Activated T-helper 9 cell treated with anti-CD3 and anti-CD28 coated beads, Interleukin-2, amount 50 U/mL, for 16 hours (primary cell): ENCODE data around the gene PTPRN2.
"Not testable (repeated sequence)": the region's sequence is repeated elsewhere in the genome, so short reads cannot be mapped to it uniquely, and the experiment has no call there.

ENCODE experiments used
- DNase-seq: peaks from one replicate; pipeline ENCODE4 v3.0.0-alpha.2; 2020; ENCODE audit warnings: low read depth

Gene PTPRN2

DNA sequence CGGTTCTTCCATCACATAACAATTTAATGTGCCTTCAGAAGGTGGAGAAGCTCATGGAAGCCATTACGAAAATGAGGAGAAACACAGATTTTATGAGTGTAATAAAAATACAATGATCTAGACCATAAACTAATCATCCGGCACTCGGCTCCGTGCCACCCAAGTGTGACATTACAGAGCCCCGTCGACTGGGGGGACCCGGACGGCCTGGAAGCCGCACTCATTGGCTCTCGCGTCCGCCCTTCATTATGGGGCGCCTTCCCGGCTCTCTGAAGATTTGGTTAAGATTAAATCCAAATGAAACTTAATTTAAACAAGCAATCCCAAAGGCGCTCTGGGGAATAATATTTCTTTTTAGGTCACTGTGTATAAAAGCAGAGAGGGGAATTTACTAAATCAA is 1008.2 kb downstream of the PTPRN2 start:
- no peak for DNase-seq

DNA sequence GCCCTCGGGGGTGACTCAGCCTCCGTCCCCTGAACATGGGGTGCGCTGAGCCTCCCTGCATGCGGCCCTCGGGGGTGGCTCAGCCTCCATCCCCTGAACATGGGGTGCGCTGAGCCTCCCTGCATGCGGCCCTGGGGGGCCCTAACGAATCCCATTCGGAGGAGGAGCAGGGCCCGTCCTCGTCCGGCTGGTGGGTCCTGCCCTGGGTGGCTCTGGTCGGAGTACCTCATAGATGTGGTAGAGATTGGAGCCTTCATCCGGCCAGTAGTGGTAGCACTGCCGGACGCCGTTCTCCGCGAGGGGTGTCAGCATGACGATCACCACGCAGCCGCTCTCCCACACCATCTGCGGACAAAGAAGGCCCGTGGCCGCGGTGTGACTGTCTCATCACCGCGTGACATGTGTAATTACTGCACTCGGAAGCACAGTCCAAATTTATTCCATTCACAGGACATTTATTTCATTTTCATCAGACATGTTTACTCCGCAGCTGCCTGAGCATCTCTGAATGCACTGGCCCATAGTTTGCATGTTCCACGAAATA is 1009.8 kb downstream of the PTPRN2 start:
- DNase-seq = no peak

DNA sequence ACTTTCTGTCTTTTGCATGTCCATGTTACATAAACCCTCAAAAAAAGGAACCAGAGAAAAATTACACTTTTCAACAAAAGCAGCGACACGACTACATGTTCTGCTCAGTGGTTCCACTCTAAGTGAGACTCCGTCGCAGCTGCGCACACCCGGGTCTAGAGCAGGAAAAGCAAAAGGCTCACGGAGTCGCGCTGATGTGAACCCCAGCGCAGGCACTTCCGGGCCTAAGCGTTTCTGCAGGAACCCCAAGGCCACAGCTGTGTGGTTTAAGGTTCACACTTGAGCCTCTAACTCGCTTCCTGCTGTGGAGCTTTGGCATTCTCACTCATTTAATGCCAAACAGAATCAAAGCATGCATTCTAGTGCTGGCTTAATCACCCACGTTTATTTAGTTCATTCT is 1010.6 kb downstream of the PTPRN2 start:
- DNase-seq = no peak

DNA sequence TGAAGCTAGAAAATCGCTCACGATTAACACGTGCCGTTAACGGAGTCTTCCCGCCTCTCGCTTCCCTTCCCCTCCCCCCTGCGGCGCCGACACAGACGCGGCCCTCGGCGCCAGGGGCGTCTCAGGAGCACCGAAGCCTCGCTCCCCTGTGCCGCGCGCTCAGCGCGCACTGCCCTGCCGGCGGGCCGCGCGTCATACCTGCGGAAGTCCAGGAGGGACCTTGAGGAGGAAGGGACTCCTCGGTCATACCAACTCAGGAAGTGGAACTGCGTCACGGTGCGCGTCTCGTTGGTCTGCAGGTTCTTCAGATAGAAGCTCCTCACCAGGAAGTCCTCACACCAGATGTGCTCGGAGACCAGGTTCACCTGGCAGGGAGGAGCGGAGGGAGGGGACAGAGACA is 1011.2 kb downstream of the PTPRN2 start:
- DNase-seq = peak; percentile 16

DNA sequence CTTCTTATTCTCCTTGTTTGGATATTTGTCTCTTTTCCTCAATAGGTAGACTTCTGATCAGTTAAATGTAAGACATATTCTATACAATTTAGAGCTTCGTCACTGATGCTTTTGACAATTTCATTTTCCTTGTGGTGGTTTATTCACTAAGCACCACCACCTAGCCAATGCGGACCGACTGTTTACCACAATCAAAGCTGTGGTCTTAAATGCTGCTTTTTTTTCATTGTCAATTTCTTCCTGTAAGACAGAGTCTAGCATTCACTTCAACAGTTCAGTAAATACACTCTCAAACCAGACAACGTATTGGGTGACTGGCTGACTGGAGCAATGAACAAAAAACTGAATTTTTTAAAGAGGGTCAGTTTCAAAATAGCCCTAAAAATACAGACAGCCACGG is 1011.8 kb downstream of the PTPRN2 start:
- no peak for DNase-seq

DNA sequence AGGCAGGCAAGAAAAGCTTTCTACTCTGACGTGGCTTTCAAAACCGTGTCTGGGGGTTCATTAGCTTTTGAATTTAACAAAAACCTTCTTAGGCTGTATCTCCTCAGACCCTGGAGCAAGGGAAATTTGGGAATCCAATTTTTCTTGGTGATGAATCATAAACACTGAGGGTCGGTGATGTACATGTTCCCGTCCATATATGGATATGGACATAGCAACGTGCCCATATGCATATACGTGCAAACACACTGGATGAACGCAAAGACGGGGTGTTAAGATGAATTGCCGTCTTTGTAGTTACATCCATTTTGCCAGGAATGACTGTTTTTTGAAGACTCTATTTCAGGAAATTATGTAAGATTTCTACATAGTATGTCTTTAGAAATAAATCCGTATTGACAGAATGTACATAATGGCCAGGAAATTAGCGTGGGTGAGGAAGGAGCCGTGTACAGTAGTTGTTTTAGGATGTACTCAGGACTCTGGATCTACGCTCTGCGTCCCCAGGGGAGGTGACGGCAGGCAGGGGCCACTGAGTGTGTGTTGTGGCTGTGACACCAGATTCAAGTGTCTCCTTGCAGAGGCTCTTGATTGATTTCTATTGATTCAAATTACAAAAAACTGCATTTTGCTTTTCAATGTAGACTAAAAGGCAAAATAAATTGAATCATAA is 1012.6 kb downstream of the PTPRN2 start:
- no peak for DNase-seq

DNA sequence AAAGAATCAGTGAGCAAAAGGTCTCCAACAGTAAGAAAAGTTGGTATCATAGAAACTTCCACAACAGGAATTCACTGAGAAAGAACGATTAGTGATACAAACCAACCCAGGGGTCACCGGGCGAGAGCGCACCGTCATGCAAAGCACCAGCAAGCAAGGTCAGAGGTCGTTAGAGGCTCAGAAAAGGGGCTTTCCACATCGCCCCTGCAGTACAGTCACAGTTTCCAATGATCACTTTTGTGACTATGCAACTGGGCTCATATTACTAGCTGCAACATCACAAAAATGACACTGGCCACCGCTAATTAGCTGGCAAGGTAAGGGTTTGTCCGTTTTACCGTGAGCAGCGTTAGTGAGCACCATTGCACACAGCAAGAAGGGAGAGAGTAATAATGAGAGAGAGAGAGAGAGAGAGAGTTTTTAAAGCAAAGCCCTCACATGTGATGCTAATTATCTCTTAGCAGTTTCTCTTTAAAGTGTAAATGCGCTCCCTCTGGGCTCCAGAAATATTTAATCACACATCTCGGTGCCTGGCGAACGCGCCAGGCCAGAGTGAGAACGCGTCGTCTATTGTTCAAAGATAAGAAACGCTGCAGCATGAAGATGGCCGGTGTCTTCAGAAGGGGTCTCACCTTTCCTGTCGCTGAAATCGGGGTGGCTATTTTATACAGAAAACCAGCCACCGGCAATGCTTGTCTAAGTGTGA is 1013.4 kb downstream of the PTPRN2 start:
- no peak for DNase-seq

DNA sequence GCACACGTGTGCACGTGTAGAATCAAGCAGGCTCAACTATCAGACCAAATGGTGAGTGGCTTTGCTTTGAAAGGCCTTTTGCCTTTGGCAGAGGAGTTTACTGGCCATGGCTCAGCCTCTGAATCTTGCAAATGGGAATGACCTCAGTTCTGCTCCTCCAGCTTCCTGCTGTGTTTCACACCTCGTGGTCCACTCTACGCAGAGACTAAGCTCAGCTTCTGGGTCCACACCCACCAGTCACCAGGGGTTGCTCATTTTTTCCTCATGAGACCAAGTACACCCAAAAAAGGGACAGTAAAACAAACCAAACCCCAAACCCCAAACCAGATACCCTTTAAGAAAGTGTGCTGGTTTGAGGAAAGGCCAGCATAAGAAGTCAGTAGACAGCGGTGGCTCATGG is 1014.4 kb downstream of the PTPRN2 start:
- no peak for DNase-seq

DNA sequence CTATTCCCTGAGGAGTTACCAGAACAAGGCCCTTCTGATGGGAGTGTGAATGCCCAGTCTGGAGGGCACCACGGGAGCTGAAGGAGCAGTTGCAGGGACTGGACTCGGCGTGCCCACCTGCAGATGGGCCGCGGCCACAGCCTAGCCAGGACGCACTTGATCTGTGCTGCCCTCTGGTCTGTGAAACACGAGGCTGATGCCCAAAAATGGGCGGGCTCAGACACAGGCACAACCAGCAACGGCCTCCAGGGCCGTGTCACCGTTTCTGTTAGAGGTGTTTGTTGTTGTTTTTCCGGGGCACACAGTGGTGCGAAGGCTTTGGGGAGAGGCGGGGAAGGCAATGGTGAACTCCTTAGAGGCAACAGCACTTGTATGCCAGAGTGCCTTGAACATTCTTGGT is 1015.0 kb downstream of the PTPRN2 start:
- DNase-seq = no peak

DNA sequence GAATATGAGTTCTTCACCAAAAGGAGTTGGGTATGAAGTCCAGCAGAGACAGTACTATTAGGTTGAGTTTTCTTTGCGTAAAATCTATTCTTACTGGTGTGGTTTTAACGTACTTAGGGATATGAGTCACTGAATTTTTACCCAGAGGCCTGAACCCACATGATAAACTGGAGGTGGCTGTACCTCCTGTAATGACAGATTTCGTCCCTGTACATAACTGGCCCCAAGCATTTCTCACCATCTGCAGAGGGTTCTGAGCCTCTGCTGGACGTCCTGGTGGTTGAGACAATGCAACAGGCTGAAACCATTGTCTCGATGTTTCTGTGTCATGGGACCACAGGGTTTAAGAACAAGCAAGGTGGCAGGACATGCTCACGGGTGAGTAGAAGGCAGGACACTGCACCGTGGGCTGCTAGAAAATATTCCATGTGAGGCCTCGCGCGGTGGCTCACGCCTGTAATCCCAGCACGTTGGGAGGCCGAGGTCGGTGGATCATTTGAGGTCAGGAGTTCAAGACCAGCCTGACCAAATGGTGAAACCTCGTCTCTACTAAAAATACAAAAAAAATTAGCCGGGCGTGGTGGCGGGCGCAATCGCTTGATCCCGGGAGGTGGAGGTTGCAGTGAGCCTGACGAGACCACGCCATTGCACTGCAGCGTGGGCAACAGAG is 1017.0 kb downstream of the PTPRN2 start:
- DNase-seq = no peak

DNA sequence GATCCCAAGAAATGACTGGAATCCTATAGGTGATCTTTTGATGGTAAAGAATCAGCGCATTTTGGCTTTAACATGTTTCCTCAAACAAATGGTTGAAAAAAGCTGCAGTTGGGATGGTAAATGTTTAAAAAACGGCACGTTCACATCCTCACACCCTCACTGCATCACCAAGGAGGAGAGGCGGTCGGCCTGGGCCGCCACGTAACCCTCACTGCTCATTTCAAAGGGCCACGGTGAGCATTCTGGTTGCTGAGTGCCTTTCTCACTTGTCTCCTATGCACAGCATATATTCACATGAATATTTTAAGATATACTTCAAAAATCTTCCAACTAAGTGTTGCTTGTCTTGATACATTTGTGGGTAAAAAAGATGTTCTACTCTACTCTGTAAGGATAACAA is 1017.7 kb downstream of the PTPRN2 start:
- DNase-seq = no peak

DNA sequence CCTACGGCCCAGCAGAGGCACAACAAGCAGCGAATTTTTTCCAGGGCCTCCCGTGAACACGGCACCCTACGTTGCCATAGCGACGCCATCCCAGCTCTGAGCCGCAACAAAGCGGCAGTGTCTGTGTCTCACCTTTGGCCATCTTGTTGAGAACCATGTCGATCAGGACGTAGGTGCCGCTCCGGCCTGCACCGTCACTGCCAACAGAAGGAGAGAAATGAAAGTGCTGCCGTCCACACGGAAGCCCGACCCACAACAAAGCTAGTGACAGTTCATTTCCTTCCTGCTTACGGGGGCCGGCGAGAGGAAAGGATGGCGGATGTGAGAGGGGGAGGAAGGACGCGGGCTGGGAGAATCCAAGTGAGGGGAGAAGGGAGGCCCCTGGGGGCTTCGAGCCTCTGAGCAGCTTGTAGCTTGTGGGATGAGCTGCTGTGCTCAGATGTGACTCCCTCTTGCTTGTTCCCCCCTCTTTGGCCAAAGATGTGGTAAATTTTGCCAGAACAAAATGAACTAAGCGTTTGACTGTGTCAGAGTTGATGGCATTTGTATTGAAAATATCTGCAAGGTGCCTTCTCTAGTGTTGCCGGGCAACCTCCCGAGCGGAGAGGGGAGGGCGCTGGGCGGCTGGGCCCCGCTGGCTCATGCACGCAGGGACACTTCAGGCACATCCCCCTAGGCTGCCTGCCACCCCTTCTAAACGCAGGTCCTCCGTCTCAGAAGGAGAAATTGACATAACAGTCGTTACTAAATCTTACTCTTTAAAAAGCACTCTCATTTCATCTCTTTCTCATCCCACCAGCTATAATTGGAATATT is 1018.6 kb downstream of the PTPRN2 start:
- DNase-seq = peak; percentile 16

DNA sequence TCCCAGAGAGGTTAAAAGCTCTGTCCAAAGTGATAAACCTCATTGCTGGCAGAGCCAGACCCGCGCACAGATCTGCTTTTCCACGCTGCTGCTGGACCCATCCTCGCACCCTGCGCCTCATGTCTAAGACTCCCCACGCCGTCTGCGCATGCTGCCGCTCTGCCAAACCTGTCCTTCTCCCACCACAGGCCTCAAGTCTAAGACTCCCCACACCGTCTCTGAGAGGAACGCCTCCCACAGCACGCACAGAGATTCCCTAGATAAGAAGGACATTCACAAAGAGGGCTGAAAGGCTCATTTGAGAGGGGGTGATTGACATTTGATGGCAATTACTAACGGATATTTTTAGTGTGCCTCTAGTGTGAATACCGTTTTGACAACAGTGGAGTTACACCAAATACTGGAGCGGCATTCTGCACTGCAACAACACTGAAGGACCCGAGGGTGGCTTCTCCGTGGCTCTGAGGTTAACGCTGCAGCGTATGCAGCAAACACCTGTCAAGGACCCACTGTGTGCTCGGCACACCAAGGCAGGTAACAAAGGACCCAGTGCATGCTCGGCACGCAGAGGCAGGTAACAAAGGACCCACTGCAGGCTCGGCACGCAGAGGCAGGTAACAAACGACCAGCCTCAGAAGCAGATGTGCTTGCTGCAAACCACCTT is 1019.4 kb downstream of the PTPRN2 start:
- no peak for DNase-seq

DNA sequence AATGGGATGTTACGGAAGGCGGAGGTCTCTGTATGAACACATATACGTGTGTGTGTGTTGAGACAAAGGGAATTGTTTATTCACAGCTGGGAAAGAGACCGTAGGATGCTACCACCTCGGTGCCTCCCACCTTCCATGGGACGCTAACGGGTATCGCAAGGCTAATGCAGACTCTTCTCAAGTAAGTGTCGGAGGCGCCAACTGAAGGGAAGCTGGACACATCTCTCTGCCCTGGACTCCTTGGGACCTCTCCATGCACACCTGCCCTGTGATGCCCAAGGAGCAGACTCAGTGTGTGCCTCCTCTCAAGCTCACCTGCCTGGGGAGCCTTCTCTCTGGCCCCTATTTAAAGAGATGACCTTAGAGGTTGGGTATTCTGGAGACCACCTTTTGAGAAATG is 1020.0 kb downstream of the PTPRN2 start:
- no peak for DNase-seq

DNA sequence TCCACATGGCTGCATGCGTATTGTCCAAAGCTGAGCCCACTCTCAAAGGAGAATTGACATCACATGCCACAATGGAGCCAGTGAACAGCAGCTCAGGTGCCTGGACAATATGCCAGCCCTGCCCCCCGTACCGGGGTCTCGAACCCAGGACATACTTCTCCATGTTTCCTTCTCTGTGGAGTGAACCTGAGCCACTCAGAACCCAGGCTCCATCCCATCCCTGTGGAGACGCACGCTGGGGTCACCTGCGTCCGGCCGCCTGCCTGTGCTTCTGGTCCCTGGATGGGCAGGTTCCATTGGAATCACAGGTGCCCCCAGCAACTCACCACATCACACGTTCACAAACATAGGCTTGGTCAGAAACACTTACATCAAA is 1021.0 kb downstream of the PTPRN2 start:
- no peak for DNase-seq

DNA sequence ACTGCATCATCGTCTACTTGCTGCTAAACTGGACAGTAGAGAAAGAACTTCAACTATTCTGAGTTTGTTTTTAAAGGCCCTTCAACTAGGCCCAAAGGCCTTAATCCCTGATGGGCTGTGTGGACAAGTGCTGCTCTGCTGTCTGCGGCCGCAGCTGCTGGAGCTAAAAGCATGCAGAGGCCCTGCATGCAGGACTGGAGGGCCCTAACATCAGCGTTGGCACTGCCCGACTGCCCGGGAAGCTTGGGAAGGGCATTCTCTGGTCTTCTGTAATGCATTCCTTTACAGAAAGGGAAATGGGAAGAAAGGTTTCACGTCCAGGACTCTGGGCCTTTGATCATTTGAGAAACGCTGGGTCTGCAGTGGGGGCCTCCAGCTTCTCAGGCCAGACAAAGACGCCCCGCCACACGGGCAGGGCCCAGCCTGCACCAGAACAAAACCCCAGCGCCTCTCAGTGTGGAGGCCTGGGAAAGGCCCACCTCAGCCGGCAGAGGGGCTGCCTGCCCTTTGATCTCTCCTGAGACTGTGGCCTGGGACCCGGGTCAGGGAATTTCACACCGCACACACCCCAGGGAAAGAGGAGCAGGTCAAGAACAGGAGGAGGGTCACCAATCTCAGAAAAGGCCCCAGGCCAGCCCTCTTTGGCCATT is 1021.5 kb downstream of the PTPRN2 start:
- no peak for DNase-seq

DNA sequence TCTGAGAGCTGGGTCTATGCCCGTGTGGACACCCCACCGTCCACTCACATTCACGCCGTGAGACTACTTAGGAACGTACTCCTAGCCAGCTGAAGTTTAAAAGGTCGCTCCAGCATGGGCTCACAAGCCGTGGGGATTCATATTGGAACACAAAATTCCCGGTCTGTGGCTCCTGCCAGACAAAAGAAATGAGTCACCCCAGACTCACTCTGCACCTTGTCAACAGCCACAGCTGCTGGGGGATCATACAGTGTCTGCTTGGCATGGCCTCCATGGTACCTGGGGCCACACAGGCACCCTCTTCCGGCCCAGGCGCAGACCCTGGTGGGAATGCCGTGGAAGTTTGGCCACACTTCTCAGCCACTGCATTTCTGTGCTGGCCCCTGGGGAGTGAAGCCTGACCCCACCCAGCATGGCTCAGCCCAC is 1022.4 kb downstream of the PTPRN2 start:
- no peak for DNase-seq

DNA sequence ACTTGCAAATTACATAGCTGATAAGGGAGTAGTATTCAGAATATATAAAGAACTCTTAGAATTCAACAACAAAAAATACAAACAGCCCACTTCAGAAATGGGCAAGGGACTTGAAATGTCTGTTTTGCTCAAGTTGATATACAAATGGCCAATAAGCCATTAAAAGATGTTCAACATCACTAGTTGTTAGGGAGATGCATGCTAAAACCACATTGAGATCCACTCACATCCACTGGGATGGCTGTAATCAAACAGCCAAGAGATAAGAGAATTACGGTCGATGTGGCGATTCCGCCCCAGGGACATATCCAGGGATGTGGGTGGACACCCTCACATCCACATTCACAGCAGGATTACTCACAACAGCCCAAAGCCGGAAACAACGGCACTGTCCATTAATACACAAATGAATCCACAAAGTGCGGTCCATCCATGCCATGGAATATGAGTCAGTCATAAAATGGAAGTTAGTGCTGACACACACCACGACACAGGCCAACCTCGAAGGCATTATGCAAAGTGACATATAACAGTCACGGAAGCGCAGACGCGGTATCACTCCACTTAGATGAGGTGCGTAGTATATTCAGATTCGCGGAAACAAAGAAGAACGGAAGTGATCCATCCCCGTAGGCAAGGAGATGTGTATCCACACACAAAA is 1023.0 kb downstream of the PTPRN2 start:
- DNase-seq = no peak

DNA sequence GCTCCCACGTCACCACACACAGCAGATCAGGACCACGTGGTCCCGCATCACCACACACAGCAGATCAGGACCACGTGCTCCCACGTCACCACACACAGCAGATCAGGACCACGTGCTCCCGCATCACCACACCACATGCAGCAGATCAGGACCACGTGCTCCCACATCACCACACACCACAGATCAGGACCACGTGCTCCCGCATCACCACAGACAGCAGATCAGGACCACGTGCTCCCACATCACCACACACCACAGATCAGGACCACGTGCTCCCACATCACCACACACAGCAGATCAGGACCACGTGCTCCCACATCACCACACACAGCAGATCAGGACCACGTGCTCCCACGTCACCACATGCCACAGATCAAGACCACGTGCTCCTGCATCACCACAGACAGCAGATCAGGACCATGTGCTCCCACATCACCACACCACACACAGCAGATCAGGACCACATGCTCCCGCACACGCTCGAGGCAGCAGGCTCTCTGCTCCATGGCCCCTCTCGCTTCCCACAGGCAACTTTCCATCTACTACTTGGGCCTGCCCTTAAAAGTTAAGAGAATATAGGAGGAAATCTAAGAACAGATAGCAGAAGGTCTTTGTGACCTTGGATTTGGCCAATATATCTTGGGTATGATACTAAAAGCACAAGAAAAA is 1024.0 kb downstream of the PTPRN2 start:
- not testable (repeated sequence) for DNase-seq
